Gastroesophageal sphincter (tissue), 3 donors: Measurements from ENCODE around the gene PKD2.

Experiments
- EP300 ChIP-seq: sonication (generic); formaldehyde crosslinking; IDR thresholded peaks from one replicate; pipeline ENCODE4 v1.6.1; 2017; ENCODE audit warnings: antibody characterized with exemption, mild to moderate bottlenecking
- POLR2A ChIP-seq, 2 donors: fragments of 450-650 bp; IDR thresholded peaks; one replicate each; pipeline ENCODE4 v1.6.1; 2017; ENCODE audit warnings: antibody characterized with exemption in 2 of 2, mild to moderate bottlenecking in 2 of 2, moderate library complexity in 1 of 2
- POLR2AphosphoS5 ChIP-seq: sonication (generic); formaldehyde crosslinking; IDR thresholded peaks from one replicate; pipeline ENCODE4 v1.6.1; 2017; ENCODE audit warnings: antibody characterized with exemption
- TF ChIP-seq, protein P1 (sequence below), 4 experiments: fragments of 200-600 bp in 2 of 4; fragments of 450-650 bp in 2 of 4; sonication (generic) in 1 of 4; IDR thresholded peaks; one replicate each; pipeline ENCODE4 v1.5.1; 2017 to 2019; ENCODE audit warnings: antibody characterized with exemption in 4 of 4, mild to moderate bottlenecking in 2 of 4, moderate library complexity in 2 of 4

- no peak for TF ChIP-seq EP300
- TF ChIP-seq, protein P1, sequence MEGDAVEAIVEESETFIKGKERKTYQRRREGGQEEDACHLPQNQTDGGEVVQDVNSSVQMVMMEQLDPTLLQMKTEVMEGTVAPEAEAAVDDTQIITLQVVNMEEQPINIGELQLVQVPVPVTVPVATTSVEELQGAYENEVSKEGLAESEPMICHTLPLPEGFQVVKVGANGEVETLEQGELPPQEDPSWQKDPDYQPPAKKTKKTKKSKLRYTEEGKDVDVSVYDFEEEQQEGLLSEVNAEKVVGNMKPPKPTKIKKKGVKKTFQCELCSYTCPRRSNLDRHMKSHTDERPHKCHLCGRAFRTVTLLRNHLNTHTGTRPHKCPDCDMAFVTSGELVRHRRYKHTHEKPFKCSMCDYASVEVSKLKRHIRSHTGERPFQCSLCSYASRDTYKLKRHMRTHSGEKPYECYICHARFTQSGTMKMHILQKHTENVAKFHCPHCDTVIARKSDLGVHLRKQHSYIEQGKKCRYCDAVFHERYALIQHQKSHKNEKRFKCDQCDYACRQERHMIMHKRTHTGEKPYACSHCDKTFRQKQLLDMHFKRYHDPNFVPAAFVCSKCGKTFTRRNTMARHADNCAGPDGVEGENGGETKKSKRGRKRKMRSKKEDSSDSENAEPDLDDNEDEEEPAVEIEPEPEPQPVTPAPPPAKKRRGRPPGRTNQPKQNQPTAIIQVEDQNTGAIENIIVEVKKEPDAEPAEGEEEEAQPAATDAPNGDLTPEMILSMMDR (IDR thresholded peaks at IDR 0.05): no peak
- no peak for TF ChIP-seq POLR2AphosphoS5
- TF ChIP-seq POLR2A (IDR thresholded peaks at IDR 0.05): no peak
Observed at GRCh38 chr4:88070031-88070430, 62.6 kb downstream of the PKD2 start.
